Neutrophil (primary cell): Measurements from ENCODE around the gene ICAM4.
"Not testable (repeated sequence)": the region's sequence is repeated elsewhere in the genome, so short reads cannot be mapped to it uniquely, and the experiment has no call there.

Experiments used
- H3K27ac ChIP-seq: fragments of 200-600 bp; sonication (generic); 2 replicates; pipeline ENCODE4 v1.5.1; 2016; ENCODE audit warnings: mild to moderate bottlenecking, moderate library complexity
- H3K27me3 ChIP-seq: fragments of 200-600 bp; sonication (generic); 2 replicates; pipeline ENCODE4 v1.6.0; 2016; ENCODE audit warnings: mild to moderate bottlenecking
- H3K36me3 ChIP-seq: fragments of 200-600 bp; sonication (generic); 2 replicates; pipeline ENCODE4 v1.5.1; 2017
- H3K4me1 ChIP-seq, 2 experiments: fragments of 200-600 bp in 1 of 2; sonication (generic) in 1 of 2; 1 replicate in 1 of 2; 2 replicates in 1 of 2; pipeline versions ENCODE4 v1.5.1 to v1.6.1; 2013 to 2016; ENCODE audit warnings: low read depth in 1 of 2, low read length in 1 of 2, mild to moderate bottlenecking in 1 of 2, moderate library complexity in 1 of 2; ENCODE audit not compliant: control insufficient read depth in 1 of 2, insufficient read depth in 1 of 2
- H3K4me3 ChIP-seq, 2 experiments: fragments of 200-600 bp in 1 of 2; sonication (generic) in 1 of 2; 1 replicate in 1 of 2; 2 replicates in 1 of 2; pipeline ENCODE4 v1.5.1; 2013 to 2016; ENCODE audit warnings: low read depth in 1 of 2, low read length in 1 of 2, mild to moderate bottlenecking in 1 of 2, moderate library complexity in 1 of 2
- H3K9me3 ChIP-seq: fragments of 200-600 bp; sonication (generic); 2 replicates; pipeline ENCODE4 v1.5.1; 2016
- TF ChIP-seq, protein P1 (sequence below): fragments of 200-600 bp; sonication (generic); IDR thresholded peaks from 2 replicates; pipeline ENCODE4 v1.5.1; 2016; ENCODE audit warnings: antibody characterized with exemption

ICAM4 gene

DNA sequence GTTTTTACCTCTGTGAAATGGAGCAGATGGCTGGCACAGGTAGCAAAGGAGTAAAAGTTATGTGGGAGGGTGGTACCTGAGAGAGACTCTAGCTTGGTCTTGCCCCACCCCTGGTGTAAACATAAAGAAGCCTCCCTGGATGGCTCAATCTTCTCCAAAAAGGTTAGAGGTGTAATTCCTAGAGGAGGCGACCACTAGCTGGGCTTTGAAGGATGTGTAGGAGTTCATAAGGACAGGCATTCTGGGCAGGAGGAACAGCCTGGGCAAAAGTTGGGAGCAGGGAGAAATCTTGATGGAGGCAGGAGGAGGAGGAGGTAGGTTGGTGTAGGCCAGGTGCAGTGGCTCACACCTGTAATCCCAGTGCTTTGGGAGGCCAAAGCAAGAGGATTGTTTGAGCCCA is 7.8 kb upstream of the ICAM4 start:
- no peak overlapping the region for H3K27ac ChIP-seq
- H3K4me3 ChIP-seq: no peak overlapping the region
- H3K27me3 ChIP-seq: no peaks in the 10 kb centered on the region
- H3K36me3 ChIP-seq: peaks cover 79% of the 10 kb centered on the region
- TF ChIP-seq, protein P1, sequence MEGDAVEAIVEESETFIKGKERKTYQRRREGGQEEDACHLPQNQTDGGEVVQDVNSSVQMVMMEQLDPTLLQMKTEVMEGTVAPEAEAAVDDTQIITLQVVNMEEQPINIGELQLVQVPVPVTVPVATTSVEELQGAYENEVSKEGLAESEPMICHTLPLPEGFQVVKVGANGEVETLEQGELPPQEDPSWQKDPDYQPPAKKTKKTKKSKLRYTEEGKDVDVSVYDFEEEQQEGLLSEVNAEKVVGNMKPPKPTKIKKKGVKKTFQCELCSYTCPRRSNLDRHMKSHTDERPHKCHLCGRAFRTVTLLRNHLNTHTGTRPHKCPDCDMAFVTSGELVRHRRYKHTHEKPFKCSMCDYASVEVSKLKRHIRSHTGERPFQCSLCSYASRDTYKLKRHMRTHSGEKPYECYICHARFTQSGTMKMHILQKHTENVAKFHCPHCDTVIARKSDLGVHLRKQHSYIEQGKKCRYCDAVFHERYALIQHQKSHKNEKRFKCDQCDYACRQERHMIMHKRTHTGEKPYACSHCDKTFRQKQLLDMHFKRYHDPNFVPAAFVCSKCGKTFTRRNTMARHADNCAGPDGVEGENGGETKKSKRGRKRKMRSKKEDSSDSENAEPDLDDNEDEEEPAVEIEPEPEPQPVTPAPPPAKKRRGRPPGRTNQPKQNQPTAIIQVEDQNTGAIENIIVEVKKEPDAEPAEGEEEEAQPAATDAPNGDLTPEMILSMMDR: no peak
- H3K9me3 ChIP-seq: no peaks in the 10 kb centered on the region
- peaks cover 10 to 13% of the 10 kb centered on the region in 2 experiments for H3K4me1 ChIP-seq

DNA sequence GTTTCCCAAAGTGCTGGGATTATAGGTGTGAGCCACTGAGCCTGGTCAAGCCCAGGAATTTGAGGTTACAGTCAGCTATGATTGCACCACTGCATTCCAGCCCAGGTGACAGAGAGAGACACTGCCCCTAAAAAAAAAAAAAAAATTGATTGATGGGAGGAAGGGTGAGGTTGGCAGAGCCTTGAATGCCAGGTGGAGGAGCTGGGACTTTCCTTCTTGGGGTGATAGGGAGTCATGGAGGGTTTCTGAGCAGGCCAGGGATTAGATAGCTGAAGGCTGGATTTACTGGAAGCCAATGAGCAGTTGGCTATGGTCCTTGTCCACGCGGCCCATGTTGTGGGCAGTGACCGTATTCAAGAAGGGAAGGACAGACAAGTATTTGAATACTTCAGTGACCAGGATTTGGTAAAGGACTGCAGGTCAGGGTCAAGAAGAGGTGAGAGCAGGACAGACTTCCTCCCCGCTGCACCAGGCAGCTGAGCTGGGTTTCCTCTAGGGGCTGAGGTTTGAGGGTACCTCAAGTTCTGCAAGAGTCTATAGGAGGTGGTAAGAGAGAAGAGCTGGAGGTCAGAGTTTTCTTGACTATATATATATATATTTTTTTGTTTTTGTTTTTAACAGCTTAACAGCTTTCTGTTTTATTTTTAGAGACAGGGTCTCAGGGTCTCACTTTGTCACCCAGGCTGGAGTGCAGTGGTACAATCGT is 6.9 kb upstream of the ICAM4 start:
- Histone ChIP-seq H3K4me3 (no peak overlapping the region), H3K27me3 (no peaks in the 10 kb centered on the region), H3K36me3 (peaks cover 81% of the 10 kb centered on the region), H3K4me1 (peaks cover 10 to 13% of the 10 kb centered on the region in 2 experiments), H3K27ac (no peak overlapping the region), H3K9me3 (no peaks in the 10 kb centered on the region)
- TF ChIP-seq, protein P1: no peak

DNA sequence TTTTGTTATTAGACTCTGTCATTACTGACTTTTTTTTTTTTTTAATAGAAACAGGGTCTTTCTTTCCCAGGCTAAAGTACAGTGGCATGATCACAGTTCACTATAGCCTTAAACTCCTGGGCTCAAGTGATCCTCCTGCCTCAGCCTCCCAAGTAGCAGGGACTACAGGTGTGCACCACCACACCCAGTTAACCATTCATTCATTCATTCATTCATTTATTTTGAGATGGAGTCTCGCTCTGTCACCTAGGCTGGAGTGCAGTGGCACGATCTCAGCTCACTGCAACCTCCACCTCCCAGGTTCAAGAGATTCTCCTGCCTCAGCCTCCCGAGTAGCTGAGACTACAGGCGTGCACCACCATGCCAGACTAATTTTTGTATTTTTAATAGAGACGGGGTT is 4.7 kb upstream of the ICAM4 start:
- H3K4me3 ChIP-seq, H3K9me3 ChIP-seq, H3K27ac ChIP-seq, H3K27me3 ChIP-seq: not testable (repeated sequence)
- peaks cover 78% of the 10 kb centered on the region for H3K36me3 ChIP-seq
- peaks cover 17 to 19% of the 10 kb centered on the region in 2 experiments for H3K4me1 ChIP-seq

DNA sequence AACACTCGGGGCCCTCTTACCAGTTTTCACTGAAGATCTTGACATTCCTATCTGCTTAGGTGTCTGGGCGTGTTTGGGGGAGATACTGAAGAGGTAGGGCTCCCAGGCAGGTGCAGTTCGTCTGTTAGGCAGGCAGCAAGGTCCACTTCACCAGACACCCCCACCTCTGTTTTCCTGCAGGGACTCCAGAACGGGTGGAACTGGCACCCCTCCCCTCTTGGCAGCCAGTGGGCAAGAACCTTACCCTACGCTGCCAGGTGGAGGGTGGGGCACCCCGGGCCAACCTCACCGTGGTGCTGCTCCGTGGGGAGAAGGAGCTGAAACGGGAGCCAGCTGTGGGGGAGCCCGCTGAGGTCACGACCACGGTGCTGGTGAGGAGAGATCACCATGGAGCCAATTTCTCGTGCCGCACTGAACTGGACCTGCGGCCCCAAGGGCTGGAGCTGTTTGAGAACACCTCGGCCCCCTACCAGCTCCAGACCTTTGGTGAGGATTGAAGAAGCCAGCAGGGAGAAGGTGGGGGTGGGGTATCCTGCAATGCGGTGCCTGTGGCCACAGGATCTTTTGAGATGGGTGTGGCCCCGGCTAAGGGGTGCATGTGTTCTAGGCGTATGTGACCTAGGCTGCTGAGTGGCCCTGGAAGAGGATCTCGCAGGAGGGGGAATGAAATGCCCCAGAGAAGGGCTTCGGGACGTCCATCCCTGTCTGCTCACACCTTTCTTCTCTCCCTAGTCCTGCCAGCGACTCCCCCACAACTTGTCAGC is 3.3 kb upstream of the ICAM4 start:
- Histone ChIP-seq H3K4me1 (peaks cover 31 to 34% of the 10 kb centered on the region in 2 experiments), H3K36me3 (peaks cover 63% of the 10 kb centered on the region), H3K27me3 (peaks cover 16% of the 10 kb centered on the region), H3K4me3 (no peak overlapping the region), H3K27ac (no peak overlapping the region), H3K9me3 (no peaks in the 10 kb centered on the region)
- TF ChIP-seq, protein P1: no peak

DNA sequence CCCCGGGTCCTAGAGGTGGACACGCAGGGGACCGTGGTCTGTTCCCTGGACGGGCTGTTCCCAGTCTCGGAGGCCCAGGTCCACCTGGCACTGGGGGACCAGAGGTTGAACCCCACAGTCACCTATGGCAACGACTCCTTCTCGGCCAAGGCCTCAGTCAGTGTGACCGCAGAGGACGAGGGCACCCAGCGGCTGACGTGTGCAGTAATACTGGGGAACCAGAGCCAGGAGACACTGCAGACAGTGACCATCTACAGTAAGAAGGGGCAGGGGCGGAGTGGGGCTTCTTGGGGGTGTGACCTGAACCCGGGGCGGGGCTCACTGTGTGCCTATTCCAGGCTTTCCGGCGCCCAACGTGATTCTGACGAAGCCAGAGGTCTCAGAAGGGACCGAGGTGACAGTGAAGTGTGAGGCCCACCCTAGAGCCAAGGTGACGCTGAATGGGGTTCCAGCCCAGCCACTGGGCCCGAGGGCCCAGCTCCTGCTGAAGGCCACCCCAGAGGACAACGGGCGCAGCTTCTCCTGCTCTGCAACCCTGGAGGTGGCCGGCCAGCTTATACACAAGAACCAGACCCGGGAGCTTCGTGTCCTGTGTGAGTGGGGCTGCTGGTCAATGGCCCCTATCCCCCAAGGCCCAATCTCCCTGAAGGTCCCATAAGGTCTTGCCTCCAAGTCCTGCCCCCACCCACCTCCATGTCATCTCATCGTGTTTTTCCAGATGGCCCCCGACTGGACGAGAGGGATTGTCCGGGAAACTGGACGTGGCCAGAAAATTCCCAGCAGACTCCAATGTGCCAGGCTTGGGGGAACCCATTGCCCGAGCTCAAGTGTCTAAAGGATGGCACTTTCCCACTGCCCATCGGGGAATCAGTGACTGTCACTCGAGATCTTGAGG is 2.4 kb upstream of the ICAM4 start:
- Histone ChIP-seq H3K27me3 (peaks cover 24% of the 10 kb centered on the region), H3K36me3 (peaks cover 56% of the 10 kb centered on the region), H3K4me1 (peaks cover 36 to 42% of the 10 kb centered on the region in 2 experiments), H3K27ac (no peak overlapping the region), H3K9me3 (no peaks in the 10 kb centered on the region), H3K4me3 (no peak overlapping the region)
- TF ChIP-seq, protein P1: no peak
